GM19239 (cell line): ENCODE measurements around the gene SRSF7.
"Not testable (repeated sequence)": the region's sequence is repeated elsewhere in the genome, so short reads cannot be mapped to it uniquely, and the experiment has no call there.

Experiments used
- DNase-seq: peaks from one replicate; pipeline ENCODE4 v3.0.0; 2011; ENCODE audit warnings: low spot score; ENCODE audit not compliant: insufficient read length
- FAIRE-seq: peaks from 2 replicates; lab custom pipeline; 2011; peaks lifted over from hg19 to GRCh38; lab: Jason Lieb, UNC

The SRSF7 gene

DNA sequence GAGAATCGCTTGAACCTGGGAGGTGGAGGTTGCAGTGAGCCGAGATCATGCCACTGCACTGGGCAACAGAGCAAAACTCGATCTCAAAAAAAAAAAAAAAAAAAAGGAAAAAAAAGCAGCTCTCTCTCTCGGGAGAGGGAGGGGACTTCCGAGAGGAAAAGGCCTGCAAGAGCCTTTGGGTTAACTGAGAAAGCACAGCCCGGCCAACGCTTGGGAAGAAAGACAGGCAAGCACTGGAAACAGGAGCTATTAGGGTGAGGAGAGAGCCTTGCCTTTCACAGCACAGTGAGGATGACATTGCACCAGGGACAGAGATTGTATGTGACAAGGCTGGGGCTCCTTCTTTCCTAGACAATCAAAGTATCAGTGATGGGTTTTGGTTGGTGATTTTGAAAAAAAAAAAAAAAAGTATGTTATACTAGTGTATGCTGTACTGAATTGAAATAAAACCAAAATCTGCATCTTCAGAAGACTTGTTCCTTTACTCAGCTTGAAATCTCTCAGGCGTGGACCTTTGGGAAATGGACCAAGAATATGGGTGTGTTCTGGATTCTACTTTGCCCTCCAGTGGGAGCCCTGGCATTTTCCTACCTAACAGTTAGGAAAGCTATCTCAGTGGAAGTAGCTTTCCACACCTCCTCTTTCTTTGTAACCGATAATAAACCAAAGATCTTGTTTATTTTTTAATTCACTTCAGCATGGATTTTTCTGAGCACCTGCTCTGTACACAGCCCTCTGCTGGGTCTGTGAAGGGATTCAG lies 16.7 kb downstream of the SRSF7 start:
- FAIRE-seq (no peak), DNase-seq (no peak)

DNA sequence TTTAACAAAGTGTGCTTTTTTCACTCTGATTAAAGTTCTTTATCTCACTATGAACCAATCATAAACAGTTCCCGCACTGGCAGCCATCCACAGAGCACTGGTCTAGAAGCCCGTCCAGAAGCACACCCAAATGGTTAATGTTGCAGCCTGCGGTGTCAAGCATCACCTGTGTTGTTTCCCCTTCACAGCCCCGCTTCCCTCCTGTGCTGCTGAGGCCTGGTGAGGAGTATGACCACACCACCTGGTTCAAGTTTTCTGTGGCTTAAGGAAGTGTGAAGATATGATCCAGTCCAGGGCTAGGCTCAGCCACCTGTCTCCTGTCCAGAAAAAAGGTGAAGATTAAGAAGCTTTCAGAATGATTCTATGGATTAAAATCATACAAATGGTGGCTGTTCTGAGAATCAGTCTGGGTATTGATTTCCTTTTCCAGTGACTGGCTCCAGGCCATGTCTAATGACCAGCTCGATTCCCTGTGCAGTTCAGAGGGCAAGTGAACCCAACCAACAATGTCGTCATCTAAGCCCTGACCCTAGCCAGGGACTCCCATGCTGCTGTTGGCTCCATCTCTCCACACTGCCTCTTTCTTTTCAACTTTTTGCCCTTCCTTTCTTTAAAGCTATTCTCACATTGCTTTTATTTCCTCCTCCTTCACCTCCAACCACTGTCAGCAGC lies 17.7 kb downstream of the SRSF7 start:
- FAIRE-seq (no peak), DNase-seq (no peak)

- no peak for FAIRE-seq
Observed at GRCh38 chr2:38731684-38732221, 19.4 kb downstream of the SRSF7 start.

DNA sequence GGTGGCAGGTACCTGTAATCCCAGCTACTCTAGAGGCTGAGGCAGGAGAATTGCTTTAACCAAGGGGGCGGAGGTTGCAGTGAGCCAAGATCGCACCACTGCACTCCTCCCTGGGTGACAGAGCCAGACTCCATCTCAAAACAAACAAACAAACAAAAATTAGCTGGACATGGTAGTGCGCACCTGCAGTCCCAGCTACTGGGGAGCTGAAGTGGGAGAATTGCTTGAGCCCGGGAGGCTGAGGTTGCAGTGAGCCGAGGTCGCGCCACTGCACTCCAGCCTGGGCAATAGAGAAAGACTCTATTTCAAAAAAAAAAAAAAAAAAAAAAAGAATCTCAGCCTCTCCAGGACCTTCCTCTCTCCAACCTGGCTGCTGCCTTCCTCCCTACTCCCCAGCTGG lies 20.1 kb downstream of the SRSF7 start:
- FAIRE-seq (no peak), DNase-seq (no peak)

More at GRCh38 chr2:38731684-38732221, 19.4 kb downstream of the SRSF7 start:
- no peak for DNase-seq

GRCh38 chr2:38728694-38729093 lies 22.5 kb downstream of the SRSF7 start:
- DNase-seq (no peak), FAIRE-seq (no peak)

GRCh38 chr2:38727661-38728060 lies 23.5 kb downstream of the SRSF7 start:
- FAIRE-seq, result no peak

GRCh38 chr2:38723173-38723572 lies 28.0 kb downstream of the SRSF7 start:
- FAIRE-seq, result peak; percentile 68
- DNase-seq, result no peak

More at GRCh38 chr2:38727661-38728060, 23.5 kb downstream of the SRSF7 start:
- DNase-seq, result no peak

- FAIRE-seq (peak; percentile 82), DNase-seq (no peak)
Observed at GRCh38 chr2:38722271-38723061, 28.7 kb downstream of the SRSF7 start.

GRCh38 chr2:38720613-38721241 lies 30.4 kb downstream of the SRSF7 start:
- no peak for DNase-seq
- FAIRE-seq, result no peak

GRCh38 chr2:38719706-38720105 lies 31.5 kb downstream of the SRSF7 start:
- no peak for DNase-seq
- no peak for FAIRE-seq

DNA sequence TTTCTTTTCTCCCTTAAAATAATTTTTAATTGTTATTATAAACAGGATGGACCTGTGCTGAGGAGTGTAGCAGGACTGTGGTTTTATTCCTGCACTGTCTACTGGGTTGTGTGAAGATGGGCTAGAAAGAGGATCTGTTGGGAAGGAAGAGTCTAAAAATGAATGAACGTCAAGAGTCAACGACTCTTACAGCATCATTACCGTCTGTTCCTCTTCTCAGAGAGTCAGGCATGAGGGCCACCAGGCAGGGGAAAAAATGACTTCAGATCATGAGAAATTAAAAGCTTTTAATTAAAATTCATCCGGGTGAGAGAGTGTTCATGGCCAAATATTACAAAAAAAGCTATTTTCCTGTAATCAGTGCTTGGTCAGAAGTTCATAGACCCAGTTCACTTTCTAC lies 32.6 kb downstream of the SRSF7 start:
- DNase-seq (no peak), FAIRE-seq (no peak)

DNA sequence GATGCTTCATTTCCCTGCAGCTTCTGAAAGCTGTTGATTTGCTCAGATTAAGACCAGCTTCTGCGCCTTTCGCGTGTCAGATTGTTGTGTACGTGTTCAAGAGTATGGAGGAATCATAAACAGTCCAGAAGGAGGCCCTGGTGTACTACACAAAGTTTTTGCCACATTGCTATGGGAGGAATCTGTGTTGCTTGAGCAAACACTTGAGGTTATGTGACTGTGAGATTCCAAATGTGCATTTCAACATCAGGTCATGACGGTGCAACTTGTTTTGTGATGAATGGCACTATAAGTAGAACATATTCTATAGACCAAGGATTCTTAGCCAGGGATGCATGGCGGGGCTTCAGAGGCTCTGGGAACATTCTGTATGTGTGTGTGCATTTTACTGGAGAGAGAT lies 35.0 kb downstream of the SRSF7 start:
- no peak for DNase-seq
- FAIRE-seq, result no peak

- DNase-seq, FAIRE-seq: not testable (repeated sequence)
Observed at GRCh38 chr2:38714941-38715340, 36.2 kb downstream of the SRSF7 start.

DNA sequence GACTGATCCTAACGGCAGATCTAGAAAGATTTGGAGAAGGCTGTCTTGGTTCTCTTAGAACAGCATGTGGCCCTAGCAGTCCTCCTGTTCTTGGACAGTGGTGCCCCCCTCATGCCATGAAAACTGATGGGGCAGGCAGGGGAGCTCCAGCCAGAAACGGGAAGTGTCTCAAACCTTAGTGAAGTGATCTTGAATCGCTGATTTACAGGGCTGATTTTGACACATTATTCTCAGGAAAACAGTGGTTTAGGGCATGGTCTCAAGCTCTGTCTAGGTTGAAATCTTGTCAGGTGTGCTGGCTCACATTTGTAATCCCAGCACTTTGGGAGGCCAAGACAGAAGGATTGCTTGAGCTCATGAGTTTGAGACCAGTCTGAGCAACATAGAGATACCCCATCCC lies 37.8 kb downstream of the SRSF7 start:
- FAIRE-seq, result no peak
- no peak for DNase-seq

DNA sequence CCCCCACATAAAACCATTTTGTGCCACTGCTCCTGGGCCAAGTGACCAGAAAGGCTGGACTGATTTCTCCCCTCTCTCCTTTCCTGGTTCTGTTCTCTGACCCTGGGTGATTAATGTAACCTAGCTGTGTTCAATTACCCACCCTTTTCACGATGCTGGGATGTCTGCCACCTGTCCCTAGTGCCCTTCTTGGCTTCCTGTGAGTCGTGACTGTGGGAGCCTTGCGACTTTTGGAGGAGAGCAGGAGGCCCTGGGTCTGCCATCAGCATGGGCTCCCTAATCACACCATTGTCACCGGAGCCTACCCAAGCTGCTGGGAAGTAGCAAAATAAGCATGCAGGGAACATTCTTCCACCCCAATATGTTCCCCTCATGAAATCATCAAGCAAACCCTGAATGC lies 38.3 kb downstream of the SRSF7 start:
- FAIRE-seq (no peak), DNase-seq (no peak)

DNA sequence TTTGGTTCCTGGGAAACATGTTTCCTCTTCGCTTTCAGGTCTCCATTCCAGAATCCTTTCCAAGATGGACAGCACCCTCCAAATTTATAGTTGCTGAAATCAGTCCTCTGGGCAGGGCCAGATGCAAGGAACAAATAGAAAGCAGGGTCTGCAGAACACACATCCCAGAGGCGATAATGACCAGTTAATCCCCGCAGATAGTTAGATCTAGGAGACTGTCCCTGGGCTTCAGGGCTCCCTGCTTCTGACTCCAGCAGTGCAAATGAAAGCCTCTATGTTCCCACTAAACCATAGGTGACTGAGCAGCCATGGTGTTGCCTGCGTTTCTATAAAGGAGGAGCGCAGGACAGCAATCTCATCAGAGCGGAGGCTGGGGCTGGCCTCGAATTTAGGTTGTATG lies 38.7 kb downstream of the SRSF7 start:
- FAIRE-seq (no peak), DNase-seq (no peak)

DNA sequence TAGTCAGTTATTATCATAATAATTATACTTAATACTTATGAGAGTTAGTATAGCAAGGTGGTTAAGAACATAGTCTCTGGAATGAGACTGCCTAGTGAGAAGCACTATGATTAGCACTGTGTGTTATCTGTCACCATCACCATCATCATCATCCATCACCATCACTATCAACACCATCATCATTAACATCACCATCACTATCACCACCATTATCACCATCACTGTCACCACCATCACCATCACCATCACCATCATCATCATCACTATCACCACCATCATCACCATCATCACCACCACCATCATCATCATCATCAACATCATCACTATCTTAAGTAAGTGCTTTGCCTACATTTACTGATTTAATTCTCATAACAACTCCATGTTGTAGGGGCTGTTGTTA lies 39.6 kb downstream of the SRSF7 start:
- DNase-seq (no peak), FAIRE-seq (no peak)

DNA sequence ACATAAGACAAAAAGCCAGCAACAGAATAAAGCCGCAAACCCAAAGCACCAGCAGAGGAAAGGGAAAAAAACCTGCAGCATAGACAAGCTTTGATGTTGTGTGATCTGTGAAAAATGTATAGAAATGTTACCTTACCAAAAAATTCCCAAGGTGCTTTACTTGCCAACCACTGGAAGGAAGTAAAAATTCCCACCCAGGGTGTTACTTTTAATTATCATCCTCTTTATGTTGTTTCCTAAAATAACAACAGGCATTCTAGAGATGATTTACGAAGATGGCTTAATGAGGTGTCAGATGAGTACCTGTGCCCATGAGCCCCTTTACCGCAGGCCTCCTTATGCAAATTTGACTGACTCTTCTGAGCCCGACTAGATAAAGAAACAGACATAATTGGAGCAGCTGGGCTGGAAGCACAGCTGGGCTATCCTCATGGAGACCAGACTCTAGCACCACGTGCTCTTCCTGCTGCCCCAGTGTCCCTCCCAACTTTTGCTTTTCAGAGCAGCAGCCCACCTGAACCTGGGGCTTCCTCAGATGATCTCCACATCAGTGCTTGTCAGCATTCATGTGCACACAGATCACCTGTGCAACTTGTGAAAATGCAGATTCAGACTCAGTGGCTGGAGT lies 41.5 kb downstream of the SRSF7 start:
- DNase-seq, result no peak
- no peak for FAIRE-seq

- FAIRE-seq, result no peak
- DNase-seq, result no peak
Observed at GRCh38 chr2:38708900-38709566, 42.1 kb downstream of the SRSF7 start.
